ENCODE results near the gene RAB15. TPM values are rescaled to one million over a fixed set of nuclear protein-coding genes. Genes with fewer than 3 reads are reported as not detected.

The RAB15 gene
- total RNA-seq, 1 experiment from 2014 or later, result 0.28 TPM

GRCh38 chr14:64912261-64912660 lies 59.9 kb downstream of the RAB15 start:
- Mint-ChIP-seq H3K36me3 (ENCODE audit: insufficient read depth, unreplicated experiment) (peaks cover 5% of the 10 kb centered on the region), H3K27me3 (ENCODE audit: insufficient read depth, unreplicated experiment) (no peaks in the 10 kb centered on the region), H3K4me3 (ENCODE audit: unreplicated experiment) (no peak overlapping the region), H3K4me1 (ENCODE audit: insufficient read depth, unreplicated experiment) (peaks cover 13% of the 10 kb centered on the region), H3K9me3 (ENCODE audit: unreplicated experiment) (no peaks in the 10 kb centered on the region), H3K27ac (ENCODE audit: low read depth, unreplicated experiment) (no peak overlapping the region)
- no peak for DNase-seq (ENCODE audit: unreplicated experiment)
- BruUV-seq (replicated peaks), result no TSS peak
- ChIA-PET CTCF (interaction anchor here (0.6 to 3.6 kb wide), 6 partner anchors 14 to 479 kb away, joined by 3 to 24 read pairs (median 6); no protein-coding TSS in a partner anchor), POLR2A (no interaction called here)
- no peak for TF ChIP-seq CTCF (IDR thresholded peaks at IDR 0.05; ENCODE audit: unreplicated experiment)
- intact Hi-C loops (cut with micrococcal nuclease), result loop anchor here (5.0 kb wide), 1 partner anchor 75 kb away; the partner anchor contains the start of gene FNTB

DNA sequence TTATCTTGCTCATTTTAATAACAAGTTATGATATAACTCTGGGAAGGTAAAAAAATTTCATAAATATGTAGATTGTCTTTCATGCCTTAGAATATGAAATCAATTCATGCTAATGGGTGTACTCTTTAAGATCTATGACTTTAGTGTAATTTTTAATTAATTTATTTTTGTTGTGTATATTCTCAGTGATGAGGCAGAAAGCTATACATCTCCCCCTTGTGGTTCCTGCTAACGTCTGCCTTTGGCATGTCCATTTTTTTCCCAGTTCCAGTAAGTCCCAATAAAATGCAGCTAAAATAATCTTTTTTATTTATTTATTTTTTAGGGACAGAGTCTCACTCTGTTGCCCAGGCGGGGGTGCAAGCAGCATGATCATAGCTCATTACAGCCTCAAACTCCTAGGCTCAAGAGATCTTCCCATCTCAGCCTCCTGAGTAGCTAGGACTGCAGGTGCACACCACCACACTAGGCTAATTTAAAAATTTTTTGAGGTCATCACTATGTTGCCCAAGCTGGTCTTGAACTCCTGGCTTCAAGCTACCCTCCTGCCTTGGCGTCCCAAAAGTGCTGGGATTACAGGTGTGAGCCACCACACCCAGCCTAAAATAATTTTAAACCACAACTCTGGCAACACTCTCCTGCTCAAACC lies 61.2 kb downstream of the RAB15 start:
- H3K4me3 Mint-ChIP-seq (ENCODE audit: unreplicated experiment), result no peak overlapping the region
- intact Hi-C loops (cut with micrococcal nuclease), result loop anchor here (5.0 kb wide), 1 partner anchor 76 kb away; the partner anchor contains the start of gene FNTB
- peaks cover 5% of the 10 kb centered on the region for H3K36me3 Mint-ChIP-seq (ENCODE audit: insufficient read depth, unreplicated experiment)
- no peaks in the 10 kb centered on the region for H3K27me3 Mint-ChIP-seq (ENCODE audit: insufficient read depth, unreplicated experiment)
- ChIA-PET POLR2A (interaction anchor here (0.6 to 1.1 kb wide), 4 partner anchors 16 to 822 kb away, joined by 3 read pairs; no protein-coding TSS in a partner anchor), CTCF (interaction anchor here (0.5 to 3.6 kb wide), 31 partner anchors 9 to 994 kb away, joined by 3 to 24 read pairs (median 4); no protein-coding TSS in a partner anchor)
- peak; percentile 41 for TF ChIP-seq CTCF (IDR thresholded peaks at IDR 0.05; ENCODE audit: unreplicated experiment)
- no peaks in the 10 kb centered on the region for H3K9me3 Mint-ChIP-seq (ENCODE audit: unreplicated experiment)
- peak; percentile 47 for DNase-seq (ENCODE audit: unreplicated experiment)
- H3K27ac Mint-ChIP-seq (ENCODE audit: low read depth, unreplicated experiment), result no peak overlapping the region
- no TSS peak for BruUV-seq (replicated peaks)
- peaks cover 15% of the 10 kb centered on the region for H3K4me1 Mint-ChIP-seq (ENCODE audit: insufficient read depth, unreplicated experiment)

DNA sequence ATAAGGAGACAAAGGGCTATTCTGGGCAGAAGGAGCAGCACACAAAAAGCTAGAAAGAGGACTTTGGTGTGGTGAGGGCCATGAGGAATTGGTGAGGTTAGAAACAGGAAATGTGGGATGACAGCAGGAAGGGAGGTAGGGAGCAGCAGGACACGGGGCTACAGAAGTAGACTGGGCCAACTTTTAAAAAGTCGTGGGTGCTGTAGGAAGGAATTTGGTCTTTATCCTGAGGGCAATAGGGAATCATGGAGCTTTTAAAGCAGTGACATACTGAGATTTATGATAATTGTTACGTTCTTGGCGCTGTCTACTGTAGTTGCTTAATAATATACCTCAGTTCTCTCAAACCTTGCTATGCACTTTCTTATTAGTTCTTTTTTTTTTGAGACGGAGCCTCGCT lies 66.1 kb downstream of the RAB15 start:
- TF ChIP-seq CTCF (IDR thresholded peaks at IDR 0.05; ENCODE audit: unreplicated experiment), result no peak
- H3K4me1 Mint-ChIP-seq (ENCODE audit: insufficient read depth, unreplicated experiment), result peaks cover 10% of the 10 kb centered on the region
- H3K4me3 Mint-ChIP-seq (ENCODE audit: unreplicated experiment), result no peak overlapping the region
- CTCF ChIA-PET, result interaction anchor here (0.6 to 1.2 kb wide), 4 partner anchors 17 to 250 kb away, joined by 3 to 5 read pairs (median 3); no protein-coding TSS in a partner anchor
- intact Hi-C loops (cut with micrococcal nuclease), result no loop called here
- POLR2A ChIA-PET, result no interaction called here
- peaks cover 6% of the 10 kb centered on the region for H3K36me3 Mint-ChIP-seq (ENCODE audit: insufficient read depth, unreplicated experiment)
- DNase-seq (ENCODE audit: unreplicated experiment), result no peak
- H3K9me3 Mint-ChIP-seq (ENCODE audit: unreplicated experiment), result no peaks in the 10 kb centered on the region
- BruUV-seq (replicated peaks), result no TSS peak
- peaks cover 1% of the 10 kb centered on the region for H3K27me3 Mint-ChIP-seq (ENCODE audit: insufficient read depth, unreplicated experiment)
- peak overlapping the region; percentile 6 for H3K27ac Mint-ChIP-seq (ENCODE audit: low read depth, unreplicated experiment)

GRCh38 chr14:64899958-64900357 lies 72.2 kb downstream of the RAB15 start:
- no peak overlapping the region for H3K4me3 Mint-ChIP-seq (ENCODE audit: unreplicated experiment)
- H3K9me3 Mint-ChIP-seq (ENCODE audit: unreplicated experiment), result no peaks in the 10 kb centered on the region
- TF ChIP-seq CTCF (IDR thresholded peaks at IDR 0.05; ENCODE audit: unreplicated experiment), result no peak
- no peaks in the 10 kb centered on the region for H3K4me1 Mint-ChIP-seq (ENCODE audit: insufficient read depth, unreplicated experiment)
- no TSS peak for BruUV-seq (replicated peaks)
- DNase-seq (ENCODE audit: unreplicated experiment), result no peak
- peaks cover 44% of the 10 kb centered on the region for H3K27me3 Mint-ChIP-seq (ENCODE audit: insufficient read depth, unreplicated experiment)
- CTCF ChIA-PET, result interaction anchor here (0.5 to 2.4 kb wide), 10 partner anchors 8 to 636 kb away, joined by 3 to 33 read pairs (median 4); no protein-coding TSS in a partner anchor
- no peaks in the 10 kb centered on the region for H3K36me3 Mint-ChIP-seq (ENCODE audit: insufficient read depth, unreplicated experiment)
- POLR2A ChIA-PET, result interaction anchor here (0.9 kb wide), 1 partner anchor 12 kb away, joined by 4 read pairs; no protein-coding TSS in a partner anchor
- intact Hi-C loops (cut with micrococcal nuclease), result loop anchor here (10.0 kb wide), 1 partner anchor 225 kb away; no protein-coding TSS in a partner anchor
- no peak overlapping the region for H3K27ac Mint-ChIP-seq (ENCODE audit: low read depth, unreplicated experiment)

Other genes with a start within 250 kb of the RAB15 start
- gene SPTB, start 92.4 kb downstream of the RAB15 start, total RNA-seq (2022), result 1.3 and 2.1 TPM in 2 replicates
- gene CHURC1, start 57.9 kb downstream of the RAB15 start, total RNA-seq (2022), result 72.5 and 89.2 TPM in 2 replicates
- not detected in 2 replicates for gene GPX2, start 29.6 kb downstream of the RAB15 start, total RNA-seq (2022)
- gene FNTB, start 14.6 kb upstream of the RAB15 start, total RNA-seq (2022), result 12.2 and 13.1 TPM in 2 replicates
- 116 and 125 TPM in 2 replicates for gene MAX, start 130.2 kb upstream of the RAB15 start, total RNA-seq (2022)

Measured in MCF 10A (cell line).